AG08396 (cell line): ENCODE data around the gene UBAP2.
A peak's percentile ranks its signal among the peaks of the same experiment; 100 is the strongest.
"Not testable (repeated sequence)": the region's sequence is repeated elsewhere in the genome, so short reads cannot be mapped to it uniquely, and the experiment has no call there.

Experiments
- DNase-seq: peaks from one replicate; pipeline ENCODE4 v3.0.0; 2012; ENCODE audit warnings: low spot score, mixed read lengths

UBAP2 gene

GRCh38 chr9:34049630-34050384 lies 1.1 kb upstream of the UBAP2 start:
- DNase-seq, result no peak

GRCh38 chr9:34047864-34048726 lies 592 bp downstream of the UBAP2 start:
- DNase-seq, result peak; percentile 36

- DNase-seq, result no peak
Observed at GRCh38 chr9:34046784-34047379, 1.8 kb downstream of the UBAP2 start.

GRCh38 chr9:34045903-34046302 lies 2.8 kb downstream of the UBAP2 start:
- no peak for DNase-seq

- DNase-seq, result not testable (repeated sequence)
Observed at GRCh38 chr9:34042074-34042473, 6.6 kb downstream of the UBAP2 start.

- DNase-seq, result not testable (repeated sequence)
Observed at GRCh38 chr9:34038851-34039250, 9.8 kb downstream of the UBAP2 start.

- DNase-seq, result no peak
Observed at GRCh38 chr9:34037626-34038025, 11.1 kb downstream of the UBAP2 start.

- no peak for DNase-seq
Observed at GRCh38 chr9:34036625-34037024, 12.1 kb downstream of the UBAP2 start.

GRCh38 chr9:34035656-34036055 lies 13.0 kb downstream of the UBAP2 start:
- no peak for DNase-seq

- no peak for DNase-seq
Observed at GRCh38 chr9:34034698-34035065, 14.0 kb downstream of the UBAP2 start.

GRCh38 chr9:34032631-34033030 lies 16.1 kb downstream of the UBAP2 start:
- DNase-seq, result no peak

GRCh38 chr9:34027845-34028574 lies 20.7 kb downstream of the UBAP2 start:
- no peak for DNase-seq

GRCh38 chr9:34025811-34026210 lies 22.9 kb downstream of the UBAP2 start:
- no peak for DNase-seq

GRCh38 chr9:34025062-34025461 lies 23.6 kb downstream of the UBAP2 start:
- peak; percentile 42 for DNase-seq

GRCh38 chr9:34024476-34024875 lies 24.2 kb downstream of the UBAP2 start:
- DNase-seq, result not testable (repeated sequence)

GRCh38 chr9:34016149-34016548 lies 32.5 kb downstream of the UBAP2 start:
- no peak for DNase-seq

- no peak for DNase-seq
Observed at GRCh38 chr9:34010979-34011378, 37.7 kb downstream of the UBAP2 start.

- DNase-seq, result no peak
Observed at GRCh38 chr9:34001951-34002350, 46.7 kb downstream of the UBAP2 start.

GRCh38 chr9:34001298-34001697 lies 47.4 kb downstream of the UBAP2 start:
- no peak for DNase-seq

- DNase-seq, result no peak
Observed at GRCh38 chr9:33995449-33995848, 53.2 kb downstream of the UBAP2 start.

- no peak for DNase-seq
Observed at GRCh38 chr9:33993104-33993503, 55.6 kb downstream of the UBAP2 start.

GRCh38 chr9:33992632-33993031 lies 56.1 kb downstream of the UBAP2 start:
- DNase-seq, result no peak
